Measurements from ENCODE around the gene IPO11.

DNA sequence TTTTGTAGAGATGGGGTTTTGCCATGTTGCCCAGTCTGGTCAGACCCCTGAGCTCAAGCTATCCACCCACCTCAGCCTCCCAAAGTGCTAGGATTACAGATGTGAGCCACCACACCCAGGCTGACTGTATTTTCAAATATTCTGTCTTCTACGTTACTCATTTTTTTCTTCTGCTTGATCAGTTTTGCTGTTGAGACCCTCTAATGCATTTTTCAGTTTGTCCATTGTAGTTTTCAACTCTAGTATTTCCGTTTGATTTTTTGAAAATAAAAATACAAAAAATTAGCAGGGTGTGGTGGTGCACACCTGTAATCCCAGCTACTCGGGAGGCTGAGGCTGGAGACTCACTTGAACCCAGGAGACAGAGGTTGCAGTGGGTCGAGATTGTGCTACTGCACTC lies 155.6 kb downstream of the IPO11 start:
- TF ChIP-seq CTCF (IDR thresholded peaks at IDR 0.05; ENCODE audit: low read depth, low read length) (no peak), POLR2A (IDR thresholded peaks at IDR 0.05; ENCODE audit: extremely low read depth, insufficient read length) (no peak)
- TF ChIP-seq, protein P1, sequence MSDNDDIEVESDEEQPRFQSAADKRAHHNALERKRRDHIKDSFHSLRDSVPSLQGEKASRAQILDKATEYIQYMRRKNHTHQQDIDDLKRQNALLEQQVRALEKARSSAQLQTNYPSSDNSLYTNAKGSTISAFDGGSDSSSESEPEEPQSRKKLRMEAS (IDR thresholded peaks at IDR 0.05; ENCODE audit: low read depth, low read length) = no peak
